GM18519 (cell line): Measurements from ENCODE around the gene OR10H1.
"Not testable (repeated sequence)": the region's sequence is repeated elsewhere in the genome, so short reads cannot be mapped to it uniquely, and the experiment has no call there.

Experiments used
- ATAC-seq: cut with Tn5 transposase; IDR thresholded peaks from one replicate; pipeline ENCODE4 v1.9.1; 2021; ENCODE audit warnings: mild to moderate bottlenecking, moderate library complexity; ENCODE audit not compliant: unreplicated experiment, low FRiP score

OR10H1 gene

GRCh38 chr19:15829306-15829698 is 13.8 kb upstream of the OR10H1 start:
- ATAC-seq = no peak

- not testable (repeated sequence) for ATAC-seq
Observed at GRCh38 chr19:15828611-15829305, 13.3 kb upstream of the OR10H1 start.

- ATAC-seq = no peak
Observed at GRCh38 chr19:15828121-15828610, 12.7 kb upstream of the OR10H1 start.

GRCh38 chr19:15825753-15826152 is 10.3 kb upstream of the OR10H1 start:
- no peak for ATAC-seq

GRCh38 chr19:15820646-15821045 is 5.2 kb upstream of the OR10H1 start:
- ATAC-seq = no peak

- ATAC-seq = no peak
Observed at GRCh38 chr19:15813916-15814315, 1.5 kb downstream of the OR10H1 start.

- no peak for ATAC-seq
Observed at GRCh38 chr19:15812060-15812722, 3.3 kb downstream of the OR10H1 start.

GRCh38 chr19:15811476-15811875 is 4.0 kb downstream of the OR10H1 start:
- ATAC-seq = no peak

- no peak for ATAC-seq
Observed at GRCh38 chr19:15810335-15810734, 5.1 kb downstream of the OR10H1 start.

- ATAC-seq = not testable (repeated sequence)
Observed at GRCh38 chr19:15794279-15794678, 21.2 kb downstream of the OR10H1 start.

- ATAC-seq = no peak
Observed at GRCh38 chr19:15790096-15790495, 25.4 kb downstream of the OR10H1 start.

- no peak for ATAC-seq
Observed at GRCh38 chr19:15788594-15789270, 26.7 kb downstream of the OR10H1 start.

- no peak for ATAC-seq
Observed at GRCh38 chr19:15787611-15788155, 27.8 kb downstream of the OR10H1 start, which contains the start of gene OR10H5. Gene OR10H5, plus strand, starts transcription at chr19:15787661. Its CDS starts 6,388 bp downstream, at chr19:15794049.

- not testable (repeated sequence) for ATAC-seq
Observed at GRCh38 chr19:15782896-15783295, 32.6 kb downstream of the OR10H1 start.

GRCh38 chr19:15782211-15782610 is 33.3 kb downstream of the OR10H1 start:
- no peak for ATAC-seq

GRCh38 chr19:15781661-15782060 is 33.8 kb downstream of the OR10H1 start:
- no peak for ATAC-seq

- no peak for ATAC-seq
Observed at GRCh38 chr19:15780610-15781418, 34.6 kb downstream of the OR10H1 start.

- no peak for ATAC-seq
Observed at GRCh38 chr19:15779756-15780476, 35.5 kb downstream of the OR10H1 start.
